K562 (cell line): ENCODE measurements around the gene PREP. TPM values are rescaled to one million over a fixed set of nuclear protein-coding genes. Genes with fewer than 3 reads are reported as not detected.

Experiments
- ATAC-seq: fragments of 200-7000 bp; cut with Tn5 transposase; 3 replicates; pipeline ENCODE4 v1.9.1; 2020; ENCODE audit warnings: moderate library complexity
- BruUV-seq: library from RNA; stranded (reverse); fragments of 400-500 nt; replicated peaks from 2 replicates; lab custom pipeline; 2021; lab: Mats Ljungman, UMichigan
- CTCF ChIA-PET: fragments of 300-600 bp; formaldehyde crosslinking; extraction: SDS; loops from one replicate; lab custom pipeline; 2021; ENCODE audit warnings: low intra/inter-chr PET ratio; lab: Yijun Ruan, JAX
- POLR2A ChIA-PET: fragments of 300-600, 350-650 bp; sonication (Branson Sonifier 250); formaldehyde crosslinking; extraction: SDS; loops from one replicate; lab custom pipeline; 2021; ENCODE audit warnings: antibody characterized with exemption, inconsistent platforms; lab: Yijun Ruan, JAX
- DNase-seq, 4 experiments: peaks; one replicate each; pipeline versions ENCODE4 v3.0.0 to v3.0.0-alpha.2; 2011 to 2018; ENCODE audit warnings: low spot score in 3 of 4, mixed read lengths in 3 of 4; ENCODE audit errors: extremely low read depth in 1 of 4
- FAIRE-seq: peaks from 2 replicates; lab custom pipeline; 2011; peaks lifted over from hg19 to GRCh38; lab: Jason Lieb, UNC
- H2AFZ ChIP-seq: 2 replicates; pipeline ENCODE4 v1.6.0; 2011; ENCODE audit warnings: low read depth, low read length, control low read depth, inconsistent platforms
- H3K27ac ChIP-seq: fragments of 200-600 bp; 3 replicates; pipeline ENCODE4 v1.8.0; 2011; ENCODE audit warnings: low read depth, mild to moderate bottlenecking, control low read depth, inconsistent platforms, low read length, moderate library complexity, mixed read lengths; ENCODE audit errors: extremely low read depth
- H3K27me3 ChIP-seq, 2 experiments: fragments of 300-600 bp in 1 of 2; 2 replicates in 1 of 2; 3 replicates in 1 of 2; pipeline versions ENCODE4 v1.6.0 to v1.8.0; 2011; ENCODE audit warnings: inconsistent platforms in 2 of 2, low read length in 2 of 2, mild to moderate bottlenecking in 1 of 2, mixed read lengths in 1 of 2, moderate library complexity in 1 of 2; ENCODE audit not compliant: control insufficient read depth in 2 of 2, insufficient read depth in 2 of 2
- H3K36me3 ChIP-seq: fragments of 300-600 bp; 3 replicates; pipeline ENCODE4 v1.8.0; 2011; ENCODE audit warnings: mild to moderate bottlenecking, low read length, inconsistent platforms; ENCODE audit not compliant: control insufficient read depth, insufficient read depth
- H3K4me1 ChIP-seq, 2 experiments: fragments of 200-600 bp in 1 of 2; replicated peaks in 1 of 2; 2 replicates in 1 of 2; 3 replicates in 1 of 2; pipeline versions ENCODE4 v1.5.1 to v1.8.0; 2011; ENCODE audit warnings: inconsistent platforms in 2 of 2, low read length in 2 of 2, mild to moderate bottlenecking in 1 of 2, mixed read lengths in 1 of 2, moderate library complexity in 1 of 2; ENCODE audit not compliant: control insufficient read depth in 2 of 2, insufficient read depth in 2 of 2
- H3K4me2 ChIP-seq: 2 replicates; pipeline ENCODE4 v1.6.1; 2011; ENCODE audit warnings: low read length, control low read depth, inconsistent platforms, mixed read lengths; ENCODE audit not compliant: insufficient read depth
- H3K4me3 ChIP-seq: fragments of 200-600 bp; sonication (generic), shearing (Covaris generic); 2 replicates; pipeline ENCODE4 v1.5.1; 2016; ENCODE audit warnings: control low read depth, inconsistent platforms
- H3K79me2 ChIP-seq: fragments of 200-600 bp; 3 replicates; pipeline ENCODE4 v1.8.0; 2011; ENCODE audit warnings: low read length, inconsistent platforms; ENCODE audit not compliant: control insufficient read depth, insufficient read depth
- H3K9ac ChIP-seq, 2 experiments: 2 replicates each; pipeline versions ENCODE4 v1.6.0 to v1.6.1; 2011; ENCODE audit warnings: low read depth in 2 of 2, low read length in 2 of 2, control low read depth in 1 of 2, inconsistent platforms in 1 of 2, mild to moderate bottlenecking in 1 of 2, mixed read lengths in 1 of 2; ENCODE audit not compliant: insufficient read depth in 1 of 2
- H3K9me1 ChIP-seq: one replicate; pipeline ENCODE4 v1.6.0; 2011; ENCODE audit warnings: inconsistent platforms, mild to moderate bottlenecking, low read length, moderate library complexity; ENCODE audit not compliant: control insufficient read depth, insufficient read depth
- H3K9me3 ChIP-seq: replicated peaks from 2 replicates; pipeline ENCODE4 v1.5.1; 2011; ENCODE audit warnings: low read depth, low read length, inconsistent platforms; ENCODE audit not compliant: control insufficient read depth, insufficient read depth
- H4K20me1 ChIP-seq: replicated peaks from 2 replicates; pipeline ENCODE4 v1.6.1; 2011; ENCODE audit warnings: low read length, inconsistent platforms, mixed read lengths; ENCODE audit not compliant: control insufficient read depth, insufficient read depth
- CBX1 ChIP-seq: sonication (generic); IDR thresholded peaks from 2 replicates; pipeline ENCODE4 v1.6.1; 2016; ENCODE audit warnings: antibody characterized with exemption, low read depth, mild to moderate bottlenecking
- CCAR2 ChIP-seq: fragments of 200-400 bp; formaldehyde crosslinking; IDR thresholded peaks from 2 replicates; pipeline ENCODE4 v1.6.1; 2017; ENCODE audit warnings: mild to moderate bottlenecking, low read depth, low read length
- HMG20A ChIP-seq: fragments of 450-650 bp; formaldehyde crosslinking; conservative IDR thresholded peaks from 2 replicates; pipeline ENCODE4 v1.4.0; 2020; ENCODE audit warnings: mild to moderate bottlenecking, mixed read lengths
- SRF ChIP-seq, 2 experiments: fragments of 250-450, 450-650 bp in 1 of 2; sonication (Bioruptor Pico) in 1 of 2; sonication (generic) in 1 of 2; formaldehyde crosslinking; IDR thresholded peaks; 2 replicates each; pipeline versions ENCODE4 v1.5.0 to v1.5.1; 2020 to 2022; ENCODE audit warnings: mild to moderate bottlenecking in 1 of 2, missing genetic modification reagents in 1 of 2
- WGBS: fragments of 100-300 bp; shearing (Covaris generic); methylation state at CpG from one replicate; pipeline ENCODE4 v1.1.6; 2016; ENCODE audit warnings: low coverage, mixed read lengths; ENCODE audit not compliant: insufficient coverage; ENCODE audit errors: missing lambda C conversion rate; 5-methylcytosine and 5-hydroxymethylcytosine counted together
- in situ Hi-C: fragments of 300-500 bp; cut with MboI; formaldehyde crosslinking; loops from 4 replicates; pipeline ENCODE4 v1.15.0; 2018; ENCODE audit warnings: inconsistent platforms, mixed read lengths
- intact Hi-C: fragments of 100-400 bp; cut with micrococcal nuclease; formaldehyde crosslinking; loops from 2 replicates; pipeline ENCODE4 v1.14.2; 2022
- polyA plus RNA-seq, 8 experiments: library from polyadenylated mRNA; depleted of rRNA in 4 of 8; stranded (reverse) in 5 of 8; unstranded in 3 of 8; fragments of >200 nt; fragmentation: Nextera tagmentation in 2 of 8; fragmentation: Illumina TruSeq in 1 of 8; extraction: Ambion mirVana in 2 of 8; extraction: Trizol in 1 of 8; gene quantifications; 2 replicates each; pipeline versions ENCODE4 v1.2.1 to v1.2.3, GENCODE V29; 2011 to 2014; ENCODE audit warnings: inconsistent platforms in 1 of 8, missing spikeins in 1 of 8
- total RNA-seq, 7 experiments: library from RNA; depleted of rRNA in 6 of 7; stranded (reverse); fragments of >200 nt in 6 of 7; fragmentation: Illumina TruSeq in 2 of 7; extraction: Trizol in 2 of 7; gene quantifications; 2 replicates each; pipeline versions ENCODE4 v1.2.1 to v1.2.3, GENCODE V29; 2011 to 2021; ENCODE audit warnings: low replicate concordance in 1 of 7
- TF ChIP-seq, protein P1 (sequence below): fragments of 250-450 bp; sonication (Bioruptor Pico); IDR thresholded peaks from 2 replicates; pipeline ENCODE4 v1.8.0; 2021; ENCODE audit warnings: moderate library complexity, mild to moderate bottlenecking, inconsistent platforms
- TF ChIP-seq, protein P2 (sequence below): IDR thresholded peaks from 3 replicates; pipeline ENCODE4 v1.6.1; 2011; ENCODE audit warnings: borderline replicate concordance, mild to moderate bottlenecking, moderate library complexity; ENCODE audit not compliant: insufficient read length; ENCODE audit errors: extremely low read depth

The PREP gene
- total and polyA plus RNA-seq, 9 of the 15 experiments (the other 6 are each of a cell fraction or from before 2014, with no cell fraction given) = 14.1 to 60.8 (median 28.3) TPM

DNA sequence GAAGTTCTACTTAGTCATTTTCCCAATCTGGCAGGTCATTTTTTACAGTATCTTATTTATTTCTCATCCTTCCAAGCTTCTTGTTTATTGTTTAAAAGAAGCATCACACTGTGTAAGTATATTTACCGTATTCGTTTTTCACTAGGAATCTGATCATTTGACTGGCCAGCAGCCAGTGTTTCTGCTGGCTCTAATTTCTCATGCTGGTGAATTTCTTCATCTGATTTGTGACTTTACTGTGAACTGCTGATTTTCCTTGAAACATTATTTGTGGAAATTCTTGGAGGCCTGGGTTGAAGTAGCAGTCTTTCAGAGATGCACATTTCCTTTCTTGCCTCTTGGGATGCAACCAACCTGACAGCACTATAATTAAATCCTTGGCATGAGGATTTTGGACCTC lies 65.9 kb downstream of the PREP start:
- in situ Hi-C loops = no loop called here
- WGBS = 84% methylated on average over 2 of the region's 2 CpGs
- CTCF ChIA-PET = no interaction called here
- no peak overlapping the region for H3K9ac ChIP-seq
- no peak overlapping the region for H2AFZ ChIP-seq
- no TSS peak for BruUV-seq
- DNase-seq (no peak), FAIRE-seq (no peak), ATAC-seq (no peak)
- peaks cover 29% of the 10 kb centered on the region for H3K36me3 ChIP-seq
- no peak overlapping the region for H3K27ac ChIP-seq
- H3K4me3 ChIP-seq = no peak overlapping the region
- H3K4me1 ChIP-seq = no peaks in the 10 kb centered on the region
- H3K27me3 ChIP-seq = no peaks in the 10 kb centered on the region
- no peaks in the 10 kb centered on the region for H3K9me3 ChIP-seq
- no peak overlapping the region for H3K4me2 ChIP-seq
- H4K20me1 ChIP-seq = no peaks in the 10 kb centered on the region
- H3K9me1 ChIP-seq = no peaks in the 10 kb centered on the region
- intact Hi-C loops = no loop called here
- TF ChIP-seq, protein P1, sequence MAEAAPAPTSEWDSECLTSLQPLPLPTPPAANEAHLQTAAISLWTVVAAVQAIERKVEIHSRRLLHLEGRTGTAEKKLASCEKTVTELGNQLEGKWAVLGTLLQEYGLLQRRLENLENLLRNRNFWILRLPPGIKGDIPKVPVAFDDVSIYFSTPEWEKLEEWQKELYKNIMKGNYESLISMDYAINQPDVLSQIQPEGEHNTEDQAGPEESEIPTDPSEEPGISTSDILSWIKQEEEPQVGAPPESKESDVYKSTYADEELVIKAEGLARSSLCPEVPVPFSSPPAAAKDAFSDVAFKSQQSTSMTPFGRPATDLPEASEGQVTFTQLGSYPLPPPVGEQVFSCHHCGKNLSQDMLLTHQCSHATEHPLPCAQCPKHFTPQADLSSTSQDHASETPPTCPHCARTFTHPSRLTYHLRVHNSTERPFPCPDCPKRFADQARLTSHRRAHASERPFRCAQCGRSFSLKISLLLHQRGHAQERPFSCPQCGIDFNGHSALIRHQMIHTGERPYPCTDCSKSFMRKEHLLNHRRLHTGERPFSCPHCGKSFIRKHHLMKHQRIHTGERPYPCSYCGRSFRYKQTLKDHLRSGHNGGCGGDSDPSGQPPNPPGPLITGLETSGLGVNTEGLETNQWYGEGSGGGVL (CRISPR knock-in tag) = no peak
- TF ChIP-seq HMG20A (CRISPR knock-in tag) (no peak), CBX1 (no peak), SRF (CRISPR knock-in tag; IDR thresholded peaks at IDR 0.05) (no peak), CCAR2 (no peak)
- TF ChIP-seq, protein P2, sequence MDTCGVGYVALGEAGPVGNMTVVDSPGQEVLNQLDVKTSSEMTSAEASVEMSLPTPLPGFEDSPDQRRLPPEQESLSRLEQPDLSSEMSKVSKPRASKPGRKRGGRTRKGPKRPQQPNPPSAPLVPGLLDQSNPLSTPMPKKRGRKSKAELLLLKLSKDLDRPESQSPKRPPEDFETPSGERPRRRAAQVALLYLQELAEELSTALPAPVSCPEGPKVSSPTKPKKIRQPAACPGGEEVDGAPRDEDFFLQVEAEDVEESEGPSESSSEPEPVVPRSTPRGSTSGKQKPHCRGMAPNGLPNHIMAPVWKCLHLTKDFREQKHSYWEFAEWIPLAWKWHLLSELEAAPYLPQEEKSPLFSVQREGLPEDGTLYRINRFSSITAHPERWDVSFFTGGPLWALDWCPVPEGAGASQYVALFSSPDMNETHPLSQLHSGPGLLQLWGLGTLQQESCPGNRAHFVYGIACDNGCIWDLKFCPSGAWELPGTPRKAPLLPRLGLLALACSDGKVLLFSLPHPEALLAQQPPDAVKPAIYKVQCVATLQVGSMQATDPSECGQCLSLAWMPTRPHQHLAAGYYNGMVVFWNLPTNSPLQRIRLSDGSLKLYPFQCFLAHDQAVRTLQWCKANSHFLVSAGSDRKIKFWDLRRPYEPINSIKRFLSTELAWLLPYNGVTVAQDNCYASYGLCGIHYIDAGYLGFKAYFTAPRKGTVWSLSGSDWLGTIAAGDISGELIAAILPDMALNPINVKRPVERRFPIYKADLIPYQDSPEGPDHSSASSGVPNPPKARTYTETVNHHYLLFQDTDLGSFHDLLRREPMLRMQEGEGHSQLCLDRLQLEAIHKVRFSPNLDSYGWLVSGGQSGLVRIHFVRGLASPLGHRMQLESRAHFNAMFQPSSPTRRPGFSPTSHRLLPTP = no peak
- no peaks in the 10 kb centered on the region for H3K79me2 ChIP-seq
- POLR2A ChIA-PET = no interaction called here
